WERI-Rb-1 (cell line): Measurements from ENCODE around the gene CDC37.
"Not testable (repeated sequence)": the region's sequence is repeated elsewhere in the genome, so short reads cannot be mapped to it uniquely, and the experiment has no call there.

ENCODE experiments used
- DNase-seq: peaks from one replicate; pipeline ENCODE4 v3.0.0-alpha.2; 2020
- H3K27ac ChIP-seq: fragments of 250-450 bp; sonication (Bioruptor Pico); 2 replicates; pipeline ENCODE4 v1.5.1; 2020; ENCODE audit warnings: mild to moderate bottlenecking, moderate library complexity
- H3K27me3 ChIP-seq: fragments of 250-450 bp; sonication (Bioruptor Pico); 2 replicates; pipeline ENCODE4 v1.5.1; 2021; ENCODE audit warnings: mild to moderate bottlenecking, low read depth, moderate library complexity; ENCODE audit not compliant: insufficient read depth, severe bottlenecking
- H3K36me3 ChIP-seq: fragments of 250-450 bp; sonication (Bioruptor Pico); 2 replicates; pipeline ENCODE4 v1.5.1; 2020; ENCODE audit warnings: mild to moderate bottlenecking, moderate library complexity
- H3K4me3 ChIP-seq: 2 replicates; pipeline ENCODE4 v1.5.1; 2011; ENCODE audit warnings: low read depth, mild to moderate bottlenecking, control low read depth, low read length
- H3K9me3 ChIP-seq: fragments of 250-450 bp; sonication (Bioruptor Pico); 2 replicates; pipeline ENCODE4 v1.5.1; 2021; ENCODE audit warnings: mild to moderate bottlenecking, moderate library complexity; ENCODE audit not compliant: severe bottlenecking
- CTCF ChIP-seq: IDR thresholded peaks from 2 replicates; pipeline ENCODE4 v1.5.1; 2011; ENCODE audit warnings: low read depth, mild to moderate bottlenecking, control low read depth, inconsistent platforms, low read length

CDC37 gene

GRCh38 chr19:10402441-10403038 is 802 bp downstream of the CDC37 start:
- no peak for DNase-seq
- Histone ChIP-seq H3K27ac (peak overlapping the region; percentile 57), H3K4me3 (peak overlapping the region; percentile 82), H3K9me3 (no peaks in the 10 kb centered on the region), H3K36me3 (peaks cover 28% of the 10 kb centered on the region), H3K27me3 (no peaks in the 10 kb centered on the region)
- no peak for TF ChIP-seq CTCF

DNA sequence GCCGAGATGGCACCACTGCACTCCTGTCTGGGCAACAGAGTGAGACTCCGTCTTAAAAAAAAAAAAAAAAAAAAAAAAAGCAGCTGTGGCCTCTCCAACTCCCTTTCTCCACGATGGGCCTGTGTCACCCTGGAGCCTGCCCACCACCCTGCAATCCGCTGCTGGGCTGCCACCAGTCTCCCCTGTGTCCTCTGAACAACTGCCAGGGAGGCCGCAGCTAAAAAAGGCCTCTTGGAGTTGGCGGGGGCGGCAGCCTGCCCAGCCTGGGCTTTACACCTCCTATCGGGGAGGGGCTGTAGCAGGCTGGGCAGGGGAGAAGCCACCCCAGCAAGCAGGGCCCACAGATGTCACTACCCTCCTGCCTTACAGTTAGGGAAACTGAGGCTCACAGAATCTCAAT is 3.5 kb downstream of the CDC37 start:
- H3K9me3 ChIP-seq, result no peaks in the 10 kb centered on the region
- no peak overlapping the region for H3K27ac ChIP-seq

DNA sequence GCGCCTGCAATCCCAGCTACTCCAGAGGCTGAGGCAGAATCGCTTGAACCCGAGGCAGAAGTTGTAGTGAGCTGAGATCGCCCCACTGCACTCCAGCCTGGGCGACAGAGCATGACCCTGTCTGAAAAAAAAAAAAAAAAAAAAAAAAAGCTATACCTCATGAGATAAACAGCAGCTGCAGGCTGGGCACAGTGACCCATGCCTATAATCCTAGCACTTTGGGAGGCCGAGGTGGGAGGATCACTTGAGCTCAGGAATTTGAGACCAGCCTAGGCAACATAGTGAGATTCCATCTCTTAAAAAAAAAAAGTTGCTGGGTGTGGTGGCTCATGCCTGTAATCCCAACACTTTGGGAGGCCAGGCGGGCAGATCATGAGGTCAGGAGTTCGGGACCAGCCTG is 4.0 kb downstream of the CDC37 start:
- H3K36me3 ChIP-seq, result peaks cover 39% of the 10 kb centered on the region
- H3K27me3 ChIP-seq, H3K27ac ChIP-seq, H3K4me3 ChIP-seq, H3K9me3 ChIP-seq, DNase-seq: not testable (repeated sequence)

More for the DNA sequence above, 3.5 kb downstream of the CDC37 start:
- no peak for DNase-seq
- no peaks in the 10 kb centered on the region for H3K27me3 ChIP-seq
- H3K4me3 ChIP-seq, result no peak overlapping the region
- peaks cover 34% of the 10 kb centered on the region for H3K36me3 ChIP-seq
- no peak for TF ChIP-seq CTCF

DNA sequence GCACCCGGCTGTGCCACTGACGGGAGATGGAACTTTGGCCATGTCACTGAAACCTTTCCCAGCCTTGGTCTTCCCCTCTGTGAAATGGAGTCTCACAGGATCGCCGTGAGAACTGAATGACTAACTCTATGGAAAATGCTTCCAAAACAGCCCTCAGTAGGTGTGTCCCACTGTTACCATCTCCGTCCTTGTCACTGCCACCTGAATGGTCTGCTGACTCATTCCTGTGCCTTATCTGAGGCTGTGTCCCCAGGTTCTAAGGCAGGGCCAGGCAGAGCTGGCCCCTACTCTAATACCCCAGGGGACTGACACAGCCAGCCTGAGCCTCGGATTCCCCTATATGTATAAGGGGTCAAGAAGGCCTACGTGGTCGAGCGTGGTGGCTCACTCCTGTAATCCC is 4.5 kb downstream of the CDC37 start:
- H3K36me3 ChIP-seq, result peaks cover 44% of the 10 kb centered on the region
- no peaks in the 10 kb centered on the region for H3K9me3 ChIP-seq
- H3K27me3 ChIP-seq, result no peaks in the 10 kb centered on the region
- TF ChIP-seq CTCF, result no peak
- no peak overlapping the region for H3K27ac ChIP-seq
- DNase-seq, result no peak
- no peak overlapping the region for H3K4me3 ChIP-seq

DNA sequence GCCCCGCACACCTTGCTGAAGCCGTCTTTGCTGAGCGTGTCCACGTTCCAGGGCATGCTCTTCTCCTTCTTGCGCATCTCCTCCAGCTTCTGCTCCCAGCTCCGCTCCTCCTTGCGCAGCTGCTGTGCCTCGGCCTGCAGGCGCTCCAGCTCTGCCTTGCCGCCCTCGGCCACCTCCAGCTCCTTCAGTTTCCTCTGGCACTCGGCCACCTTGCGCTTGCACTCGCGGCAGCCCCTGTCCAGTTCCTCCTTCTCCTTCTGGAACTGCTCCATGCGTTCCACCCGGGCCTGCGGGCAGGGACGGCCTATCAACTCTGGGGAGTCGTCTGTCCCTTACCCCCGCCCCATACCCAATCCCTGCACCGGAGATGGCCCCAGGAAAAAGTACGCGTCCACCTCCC is 7.4 kb downstream of the CDC37 start:
- H3K27ac ChIP-seq, result no peak overlapping the region
- no peak for TF ChIP-seq CTCF
- no peaks in the 10 kb centered on the region for H3K27me3 ChIP-seq
- DNase-seq, result no peak
- peaks cover 62% of the 10 kb centered on the region for H3K36me3 ChIP-seq
- no peaks in the 10 kb centered on the region for H3K9me3 ChIP-seq
- no peak overlapping the region for H3K4me3 ChIP-seq

- no peaks in the 10 kb centered on the region for H3K27me3 ChIP-seq
- no peaks in the 10 kb centered on the region for H3K9me3 ChIP-seq
- H3K27ac ChIP-seq, result no peak overlapping the region
- peaks cover 62% of the 10 kb centered on the region for H3K36me3 ChIP-seq
- no peak overlapping the region for H3K4me3 ChIP-seq
- DNase-seq, result no peak
- TF ChIP-seq CTCF, result no peak
Observed at GRCh38 chr19:10395436-10395835, 7.9 kb downstream of the CDC37 start.
